Effector memory CD8-positive, alpha-beta T cell (primary cell): ENCODE data around the gene CLEC19A.

Experiments used
- ATAC-seq: fragments of 150-1000 bp; cut with Tn5 transposase; replicated peaks from 2 replicates; pipeline ENCODE4 v1.10.0; 2021; ENCODE audit warnings: mild to moderate bottlenecking, moderate library complexity
- DNase-seq, 3 experiments: peaks; one replicate each; pipeline ENCODE4 v3.0.0; 2021
- H3K27ac Mint-ChIP-seq, 2 donors: one replicate each; pipeline ENCODE4 v1.8.0; 2022; ENCODE audit warnings: mild to moderate bottlenecking in 2 of 2, mixed read lengths in 2 of 2, moderate library complexity in 2 of 2
- H3K27me3 Mint-ChIP-seq, 2 donors: one replicate each; pipeline ENCODE4 v1.8.0; 2022; ENCODE audit warnings: mixed read lengths in 2 of 2
- H3K36me3 Mint-ChIP-seq: one replicate; pipeline ENCODE4 v1.8.0; 2022; ENCODE audit warnings: mild to moderate bottlenecking, moderate library complexity, mixed read lengths; ENCODE audit not compliant: insufficient read depth
- H3K4me1 Mint-ChIP-seq, 2 donors: one replicate each; pipeline ENCODE4 v1.8.0; 2022; ENCODE audit warnings: low read depth in 2 of 2, mixed read lengths in 2 of 2
- H3K4me3 Mint-ChIP-seq, 2 donors: one replicate each; pipeline ENCODE4 v1.8.0; 2022; ENCODE audit warnings: mild to moderate bottlenecking in 2 of 2, mixed read lengths in 2 of 2, moderate library complexity in 2 of 2
- H3K9me3 Mint-ChIP-seq, 2 donors: one replicate each; pipeline ENCODE4 v1.8.0; 2022; ENCODE audit warnings: mixed read lengths in 2 of 2
- total RNA-seq, 9 experiments: gene quantifications; one replicate each; lab custom pipeline; 2026; lab: John Stamatoyannopoulos, UW

Gene CLEC19A
- total RNA-seq: 0 to 0.07 (median 0.06) reads per million in 9 experiments

GRCh38 chr16:19285431-19285830 is at the start of gene CLEC19A:
CLEC19A (plus strand) TSS chr16:19285731; CDS start chr16:19285852, 121 bp downstream.
- Mint-ChIP-seq H3K4me3 (no peak within 1 kb of the TSS), H3K4me1 (no peaks in the 10 kb centered on the region), H3K27me3 (peaks cover 18 to 56% of the 10 kb centered on the region in 2 donors), H3K9me3 (no peaks in the 10 kb centered on the region), H3K27ac (no peak within 1 kb of the TSS), H3K36me3 (peaks cover 6% of the 10 kb centered on the region)
- DNase-seq (no peak), ATAC-seq (no peak)

- H3K27ac Mint-ChIP-seq: no peak overlapping the region
- peaks cover 0 to 19% of the 10 kb centered on the region in 2 donors for H3K27me3 Mint-ChIP-seq
- H3K4me3 Mint-ChIP-seq: no peak overlapping the region
- ATAC-seq (no peak), DNase-seq (no peak)
- H3K36me3 Mint-ChIP-seq: no peaks in the 10 kb centered on the region
- no peaks in the 10 kb centered on the region for H3K4me1 Mint-ChIP-seq
- H3K9me3 Mint-ChIP-seq: peaks cover 0 to 2% of the 10 kb centered on the region in 2 donors
These were observed 49.6 kb upstream of the CLEC19A start for GRCh38 chr16:19235886-19236285.

- H3K36me3 Mint-ChIP-seq: no peaks in the 10 kb centered on the region
- no peak overlapping the region for H3K27ac Mint-ChIP-seq
- H3K4me1 Mint-ChIP-seq: no peaks in the 10 kb centered on the region
- ATAC-seq (no peak), DNase-seq (no peak)
- peaks cover 0 to 18% of the 10 kb centered on the region in 2 donors for H3K27me3 Mint-ChIP-seq
- no peak overlapping the region for H3K4me3 Mint-ChIP-seq
- H3K9me3 Mint-ChIP-seq: peaks cover 0 to 2% of the 10 kb centered on the region in 2 donors
These were observed 48.8 kb upstream of the CLEC19A start for GRCh38 chr16:19236561-19237209.

- DNase-seq (no peak), ATAC-seq (no peak)
- Mint-ChIP-seq H3K36me3 (no peaks in the 10 kb centered on the region), H3K4me1 (no peaks in the 10 kb centered on the region), H3K4me3 (no peak overlapping the region), H3K27me3 (peaks cover 0 to 19% of the 10 kb centered on the region in 2 donors), H3K9me3 (peaks cover 0 to 2% of the 10 kb centered on the region in 2 donors), H3K27ac (no peak overlapping the region)
These were observed 47.1 kb upstream of the CLEC19A start for GRCh38 chr16:19238406-19238805.

GRCh38 chr16:19239511-19240155 is 45.9 kb upstream of the CLEC19A start:
- ATAC-seq (no peak), DNase-seq (no peak)
- peaks cover 0 to 2% of the 10 kb centered on the region in 2 donors for H3K9me3 Mint-ChIP-seq
- no peak overlapping the region for H3K4me3 Mint-ChIP-seq
- H3K4me1 Mint-ChIP-seq: no peaks in the 10 kb centered on the region
- no peaks in the 10 kb centered on the region for H3K36me3 Mint-ChIP-seq
- H3K27me3 Mint-ChIP-seq: peaks cover 0 to 19% of the 10 kb centered on the region in 2 donors
- no peak overlapping the region for H3K27ac Mint-ChIP-seq

- H3K36me3 Mint-ChIP-seq: no peaks in the 10 kb centered on the region
- no peak overlapping the region for H3K27ac Mint-ChIP-seq
- DNase-seq: no peak
- H3K27me3 Mint-ChIP-seq: peaks cover 0 to 19% of the 10 kb centered on the region in 2 donors
- H3K4me1 Mint-ChIP-seq: no peaks in the 10 kb centered on the region
- peaks cover 0 to 2% of the 10 kb centered on the region in 2 donors for H3K9me3 Mint-ChIP-seq
- no peak overlapping the region for H3K4me3 Mint-ChIP-seq
- ATAC-seq: no peak
These were observed 45.0 kb upstream of the CLEC19A start for GRCh38 chr16:19240494-19240893.

- ATAC-seq: no peak
- Mint-ChIP-seq H3K27me3 (peaks cover under 1 to 19% of the 10 kb centered on the region in 2 donors), H3K4me3 (no peak overlapping the region), H3K9me3 (no peaks in the 10 kb centered on the region), H3K4me1 (no peaks in the 10 kb centered on the region), H3K27ac (no peak overlapping the region), H3K36me3 (no peaks in the 10 kb centered on the region)
- DNase-seq: no peak
These were observed 44.0 kb upstream of the CLEC19A start for GRCh38 chr16:19241512-19241911.

GRCh38 chr16:19242186-19242585 is 43.3 kb upstream of the CLEC19A start:
- ATAC-seq (no peak), DNase-seq (no peak)
- H3K4me1 Mint-ChIP-seq: no peaks in the 10 kb centered on the region
- H3K9me3 Mint-ChIP-seq: no peaks in the 10 kb centered on the region
- H3K36me3 Mint-ChIP-seq: no peaks in the 10 kb centered on the region
- H3K4me3 Mint-ChIP-seq: no peak overlapping the region
- H3K27me3 Mint-ChIP-seq: peaks cover 5 to 19% of the 10 kb centered on the region in 2 donors
- no peak overlapping the region for H3K27ac Mint-ChIP-seq

GRCh38 chr16:19242987-19243575 is 42.5 kb upstream of the CLEC19A start:
- no peak overlapping the region for H3K4me3 Mint-ChIP-seq
- no peaks in the 10 kb centered on the region for H3K4me1 Mint-ChIP-seq
- peaks cover 5 to 12% of the 10 kb centered on the region in 2 donors for H3K27me3 Mint-ChIP-seq
- H3K9me3 Mint-ChIP-seq: no peaks in the 10 kb centered on the region
- H3K36me3 Mint-ChIP-seq: no peaks in the 10 kb centered on the region
- ATAC-seq: no peak
- no peak for DNase-seq
- H3K27ac Mint-ChIP-seq: no peak overlapping the region

- H3K36me3 Mint-ChIP-seq: no peaks in the 10 kb centered on the region
- no peaks in the 10 kb centered on the region for H3K9me3 Mint-ChIP-seq
- DNase-seq (no peak), ATAC-seq (no peak)
- H3K27ac Mint-ChIP-seq: no peak overlapping the region
- H3K4me3 Mint-ChIP-seq: no peak overlapping the region
- H3K27me3 Mint-ChIP-seq: peaks cover 5 to 9% of the 10 kb centered on the region in 2 donors
- H3K4me1 Mint-ChIP-seq: no peaks in the 10 kb centered on the region
These were observed 40.1 kb upstream of the CLEC19A start for GRCh38 chr16:19245326-19245925.

GRCh38 chr16:19252904-19253303 is 32.6 kb upstream of the CLEC19A start:
- Mint-ChIP-seq H3K9me3 (no peaks in the 10 kb centered on the region), H3K27ac (no peak overlapping the region), H3K4me3 (no peak overlapping the region), H3K4me1 (no peaks in the 10 kb centered on the region), H3K27me3 (peaks cover 9 to 48% of the 10 kb centered on the region in 2 donors), H3K36me3 (no peaks in the 10 kb centered on the region)
- no peak for DNase-seq
- no peak for ATAC-seq

- no peak for ATAC-seq
These were observed 30.9 kb upstream of the CLEC19A start for GRCh38 chr16:19254611-19255010.

GRCh38 chr16:19264123-19264673 is 21.3 kb upstream of the CLEC19A start:
- H3K36me3 Mint-ChIP-seq: no peaks in the 10 kb centered on the region
- H3K4me3 Mint-ChIP-seq: no peak overlapping the region
- no peaks in the 10 kb centered on the region for H3K4me1 Mint-ChIP-seq
- no peak for DNase-seq
- no peak overlapping the region for H3K27ac Mint-ChIP-seq
- ATAC-seq: no peak
- peaks cover 6 to 10% of the 10 kb centered on the region in 2 donors for H3K9me3 Mint-ChIP-seq
- H3K27me3 Mint-ChIP-seq: peaks cover 0 to 7% of the 10 kb centered on the region in 2 donors

More at GRCh38 chr16:19254611-19255010, 30.9 kb upstream of the CLEC19A start:
- Mint-ChIP-seq H3K4me3 (no peak overlapping the region), H3K9me3 (no peaks in the 10 kb centered on the region), H3K27ac (no peak overlapping the region), H3K36me3 (no peaks in the 10 kb centered on the region), H3K4me1 (no peaks in the 10 kb centered on the region), H3K27me3 (peaks cover 9 to 61% of the 10 kb centered on the region in 2 donors)
- no peak for DNase-seq
